ENCODE measurements around the gene HMGCS2.

HMGCS2 gene

DNA sequence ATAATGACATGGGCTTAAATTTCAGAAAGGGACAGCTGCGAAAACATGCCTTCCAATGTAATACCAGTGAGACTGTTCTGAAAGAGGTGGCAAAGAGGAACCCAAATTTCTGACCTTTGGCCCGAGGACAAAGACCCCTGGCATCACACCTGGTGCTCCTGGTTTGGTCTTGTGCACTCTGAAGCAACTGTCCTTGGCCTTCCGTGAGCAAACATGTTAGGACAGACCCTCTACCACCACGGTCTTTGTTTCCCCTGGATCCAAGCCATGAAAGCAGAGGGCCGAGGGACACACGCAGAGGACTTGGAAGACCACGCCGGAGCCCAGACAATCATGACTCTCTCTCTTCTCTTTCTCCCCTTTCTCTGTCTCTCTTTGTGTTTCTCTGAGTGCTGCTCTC is 36.5 kb upstream of the HMGCS2 start:
- H3K9me3 ChIP-seq (ENCODE audit: control insufficient read depth, low read depth, low read length), result no peaks in the 10 kb centered on the region
- H3K4me1 ChIP-seq (ENCODE audit: control insufficient read depth, low read depth, low read length), result no peaks in the 10 kb centered on the region
- no peaks in the 10 kb centered on the region for H3K27me3 ChIP-seq (ENCODE audit: control insufficient read depth, insufficient read depth, low read length)
- H3K4me3 ChIP-seq (ENCODE audit: low read length), result no peak overlapping the region
- no peaks in the 10 kb centered on the region for H3K36me3 ChIP-seq (ENCODE audit: control insufficient read depth, low read depth, low read length)
- no peak overlapping the region for H3K9ac ChIP-seq (ENCODE audit: low read length)
- H3K27ac ChIP-seq (ENCODE audit: low read length), result no peak overlapping the region

GRCh38 chr1:119799599-119800177 is 31.0 kb upstream of the HMGCS2 start:
- H3K9ac ChIP-seq (ENCODE audit: low read length), result no peak overlapping the region
- H3K9me3 ChIP-seq (ENCODE audit: control insufficient read depth, low read depth, low read length), result no peaks in the 10 kb centered on the region
- H3K4me1 ChIP-seq (ENCODE audit: control insufficient read depth, low read depth, low read length), result no peaks in the 10 kb centered on the region
- no peaks in the 10 kb centered on the region for H3K36me3 ChIP-seq (ENCODE audit: control insufficient read depth, low read depth, low read length)
- no peak overlapping the region for H3K4me3 ChIP-seq (ENCODE audit: low read length)
- H3K27ac ChIP-seq (ENCODE audit: low read length), result no peak overlapping the region
- no peaks in the 10 kb centered on the region for H3K27me3 ChIP-seq (ENCODE audit: control insufficient read depth, insufficient read depth, low read length)

- Histone ChIP-seq H3K36me3 (ENCODE audit: control insufficient read depth, low read depth, low read length) (no peaks in the 10 kb centered on the region), H3K4me1 (ENCODE audit: control insufficient read depth, low read depth, low read length) (no peaks in the 10 kb centered on the region), H3K9me3 (ENCODE audit: control insufficient read depth, low read depth, low read length) (no peaks in the 10 kb centered on the region), H3K27ac (ENCODE audit: low read length) (no peak overlapping the region), H3K27me3 (ENCODE audit: control insufficient read depth, insufficient read depth, low read length) (no peaks in the 10 kb centered on the region), H3K9ac (ENCODE audit: low read length) (no peak overlapping the region), H3K4me3 (ENCODE audit: low read length) (no peak overlapping the region)
Measured at GRCh38 chr1:119799003-119799402, 30.3 kb upstream of the HMGCS2 start.

DNA sequence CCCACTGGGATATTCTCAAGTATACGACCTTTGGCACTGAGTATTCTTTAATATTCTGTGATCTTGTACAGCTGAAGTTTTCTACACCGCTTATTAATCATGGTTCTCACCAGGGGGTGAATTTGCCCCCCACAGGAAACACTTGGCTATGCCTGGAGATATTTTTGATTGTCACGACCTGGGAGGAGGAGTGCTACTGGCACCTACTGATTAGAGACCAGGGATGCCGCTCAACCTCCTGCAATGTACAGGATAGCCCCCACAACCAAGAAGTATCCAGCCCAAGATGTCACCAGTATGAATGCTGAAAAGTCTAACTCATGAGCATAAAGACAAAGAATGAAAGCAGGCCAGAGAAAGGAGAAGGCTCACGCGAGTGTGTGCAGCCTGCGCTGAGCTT is 28.9 kb upstream of the HMGCS2 start:
- Histone ChIP-seq H3K9me3 (ENCODE audit: control insufficient read depth, low read depth, low read length) (no peaks in the 10 kb centered on the region), H3K27me3 (ENCODE audit: control insufficient read depth, insufficient read depth, low read length) (no peaks in the 10 kb centered on the region), H3K36me3 (ENCODE audit: control insufficient read depth, low read depth, low read length) (no peaks in the 10 kb centered on the region), H3K9ac (ENCODE audit: low read length) (no peak overlapping the region), H3K4me3 (ENCODE audit: low read length) (no peak overlapping the region), H3K4me1 (ENCODE audit: control insufficient read depth, low read depth, low read length) (no peaks in the 10 kb centered on the region), H3K27ac (ENCODE audit: low read length) (no peak overlapping the region)

DNA sequence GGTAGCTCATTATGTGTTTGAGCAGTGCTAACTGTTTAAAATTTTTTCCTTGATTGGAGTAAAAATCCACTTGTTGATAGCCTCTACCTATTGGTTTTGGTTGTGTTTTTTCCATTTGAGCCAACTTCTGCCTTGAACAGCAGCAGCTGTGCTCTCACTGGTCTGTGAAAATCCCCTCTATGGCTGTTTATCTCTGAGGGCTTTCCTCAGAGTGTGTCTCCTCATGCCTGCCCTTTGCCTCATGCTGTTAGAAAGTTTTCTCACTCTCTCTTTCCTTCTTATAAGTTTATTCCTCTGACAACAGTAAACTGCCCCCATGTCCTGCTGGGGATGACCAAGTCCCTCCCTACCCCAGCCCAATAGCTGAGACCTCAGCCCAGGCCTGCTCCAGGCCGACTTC is 28.5 kb upstream of the HMGCS2 start:
- no peak overlapping the region for H3K9ac ChIP-seq (ENCODE audit: low read length)

DNA sequence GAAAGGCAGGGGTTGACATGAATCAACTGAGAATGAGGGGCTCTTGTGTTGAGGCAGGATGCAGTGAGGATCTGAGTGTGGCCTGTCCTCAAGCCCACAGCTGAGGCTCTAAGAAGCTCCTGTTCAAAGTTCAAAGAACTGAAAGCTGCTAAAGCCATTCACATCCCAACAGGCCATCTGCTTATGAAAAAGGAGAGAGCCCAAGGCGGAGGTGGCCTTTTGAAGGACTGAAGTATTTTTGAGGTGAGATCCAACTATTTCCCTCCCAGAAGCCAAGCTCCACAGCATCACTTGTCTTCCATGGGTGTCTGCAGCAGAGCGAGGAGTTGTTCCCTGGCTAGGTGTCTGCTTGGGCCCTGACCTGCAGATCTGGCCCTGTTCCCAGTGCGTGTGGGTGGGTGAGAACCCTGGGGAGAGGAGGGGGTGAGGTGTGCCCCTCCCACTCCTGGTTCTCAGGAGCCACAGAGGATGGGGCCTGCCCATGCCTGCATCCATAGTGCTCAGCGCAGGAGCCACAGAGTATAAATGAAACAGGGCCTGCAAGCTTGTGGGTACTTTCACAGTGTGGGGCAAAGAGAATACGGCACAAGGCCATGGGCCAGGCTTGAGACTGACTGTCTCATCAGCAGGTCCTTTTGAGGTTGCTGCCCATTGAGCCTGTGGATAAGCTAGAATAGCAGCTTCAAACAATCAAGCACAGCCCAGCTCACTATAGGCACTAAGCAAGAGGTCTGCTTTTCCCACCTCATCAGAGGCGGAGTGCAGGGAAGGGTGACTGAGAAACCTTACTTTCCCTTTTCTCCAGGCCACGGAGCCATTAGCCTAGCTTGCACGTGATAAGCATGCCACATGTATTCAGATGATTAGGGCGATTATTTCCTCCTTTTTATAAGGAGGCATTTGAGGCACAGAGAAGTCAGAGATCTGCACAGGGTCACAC is 26.8 kb upstream of the HMGCS2 start:
- H3K9me3 ChIP-seq (ENCODE audit: control insufficient read depth, low read depth, low read length), result no peaks in the 10 kb centered on the region
- no peak overlapping the region for H3K9ac ChIP-seq (ENCODE audit: low read length)
- no peaks in the 10 kb centered on the region for H3K27me3 ChIP-seq (ENCODE audit: control insufficient read depth, insufficient read depth, low read length)
- H3K27ac ChIP-seq (ENCODE audit: low read length), result no peak overlapping the region
- H3K4me3 ChIP-seq (ENCODE audit: low read length), result no peak overlapping the region
- no peaks in the 10 kb centered on the region for H3K36me3 ChIP-seq (ENCODE audit: control insufficient read depth, low read depth, low read length)
- no peaks in the 10 kb centered on the region for H3K4me1 ChIP-seq (ENCODE audit: control insufficient read depth, low read depth, low read length)

More for the DNA sequence above, 28.5 kb upstream of the HMGCS2 start:
- no peaks in the 10 kb centered on the region for H3K27me3 ChIP-seq (ENCODE audit: control insufficient read depth, insufficient read depth, low read length)
- H3K36me3 ChIP-seq (ENCODE audit: control insufficient read depth, low read depth, low read length), result no peaks in the 10 kb centered on the region
- H3K4me1 ChIP-seq (ENCODE audit: control insufficient read depth, low read depth, low read length), result no peaks in the 10 kb centered on the region
- H3K9me3 ChIP-seq (ENCODE audit: control insufficient read depth, low read depth, low read length), result no peaks in the 10 kb centered on the region
- no peak overlapping the region for H3K27ac ChIP-seq (ENCODE audit: low read length)
- H3K4me3 ChIP-seq (ENCODE audit: low read length), result no peak overlapping the region

DNA sequence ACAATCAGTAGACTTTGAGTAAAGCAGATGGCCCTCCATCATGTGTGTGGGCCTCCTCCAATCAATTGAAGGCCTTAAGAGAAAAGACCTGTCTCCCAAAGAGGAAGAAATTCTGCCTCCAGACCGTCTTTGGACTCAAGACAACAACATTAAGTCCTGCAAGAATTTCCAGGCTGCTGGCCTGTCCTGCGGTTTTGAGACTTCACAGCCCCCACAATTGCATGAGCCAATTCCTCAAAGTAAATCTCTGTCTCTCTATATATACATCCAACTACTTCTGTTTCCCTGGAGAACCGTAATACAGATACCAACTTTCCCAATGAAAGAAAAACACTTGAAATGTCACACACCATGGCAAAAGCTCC is 26.2 kb upstream of the HMGCS2 start:
- no peak overlapping the region for H3K9ac ChIP-seq (ENCODE audit: low read length)
- no peak overlapping the region for H3K27ac ChIP-seq (ENCODE audit: low read length)
- no peaks in the 10 kb centered on the region for H3K9me3 ChIP-seq (ENCODE audit: control insufficient read depth, low read depth, low read length)
- no peak overlapping the region for H3K4me3 ChIP-seq (ENCODE audit: low read length)
- H3K27me3 ChIP-seq (ENCODE audit: control insufficient read depth, insufficient read depth, low read length), result no peaks in the 10 kb centered on the region
- no peaks in the 10 kb centered on the region for H3K36me3 ChIP-seq (ENCODE audit: control insufficient read depth, low read depth, low read length)
- H3K4me1 ChIP-seq (ENCODE audit: control insufficient read depth, low read depth, low read length), result no peaks in the 10 kb centered on the region

GRCh38 chr1:119794230-119794875 is 25.6 kb upstream of the HMGCS2 start:
- no peaks in the 10 kb centered on the region for H3K36me3 ChIP-seq (ENCODE audit: control insufficient read depth, low read depth, low read length)
- no peaks in the 10 kb centered on the region for H3K27me3 ChIP-seq (ENCODE audit: control insufficient read depth, insufficient read depth, low read length)
- H3K4me3 ChIP-seq (ENCODE audit: low read length), result no peak overlapping the region
- no peak overlapping the region for H3K27ac ChIP-seq (ENCODE audit: low read length)
- no peak overlapping the region for H3K9ac ChIP-seq (ENCODE audit: low read length)
- no peaks in the 10 kb centered on the region for H3K4me1 ChIP-seq (ENCODE audit: control insufficient read depth, low read depth, low read length)
- H3K9me3 ChIP-seq (ENCODE audit: control insufficient read depth, low read depth, low read length), result no peaks in the 10 kb centered on the region

DNA sequence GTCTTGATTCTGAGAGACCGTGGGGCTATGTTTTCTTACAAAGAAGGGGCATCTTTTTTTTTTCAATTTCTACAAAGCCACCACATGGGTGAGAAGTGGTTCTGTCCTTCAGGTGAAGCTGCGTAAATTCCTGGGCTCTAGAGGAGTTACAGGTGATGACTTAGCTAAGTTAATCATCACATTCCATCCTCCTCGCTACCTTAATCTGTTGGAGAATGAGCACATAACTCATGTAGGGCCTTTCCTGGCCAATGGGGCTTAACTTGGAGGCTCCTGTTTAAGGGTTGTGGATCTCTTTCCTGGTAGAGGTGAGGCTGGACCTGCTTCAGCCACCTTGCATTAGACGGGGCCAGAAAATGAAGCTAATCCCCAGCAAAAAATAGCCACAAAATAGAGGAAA is 22.7 kb upstream of the HMGCS2 start:
- H3K9ac ChIP-seq (ENCODE audit: low read length), result no peak overlapping the region
- H3K4me1 ChIP-seq (ENCODE audit: control insufficient read depth, low read depth, low read length), result no peaks in the 10 kb centered on the region
- no peak overlapping the region for H3K4me3 ChIP-seq (ENCODE audit: low read length)
- H3K27me3 ChIP-seq (ENCODE audit: control insufficient read depth, insufficient read depth, low read length), result no peaks in the 10 kb centered on the region
- H3K9me3 ChIP-seq (ENCODE audit: control insufficient read depth, low read depth, low read length), result no peaks in the 10 kb centered on the region
- H3K27ac ChIP-seq (ENCODE audit: low read length), result no peak overlapping the region
- H3K36me3 ChIP-seq (ENCODE audit: control insufficient read depth, low read depth, low read length), result no peaks in the 10 kb centered on the region

- Histone ChIP-seq H3K9ac (ENCODE audit: low read length) (no peak overlapping the region), H3K27me3 (ENCODE audit: control insufficient read depth, insufficient read depth, low read length) (no peaks in the 10 kb centered on the region), H3K4me3 (ENCODE audit: low read length) (no peak overlapping the region), H3K4me1 (ENCODE audit: control insufficient read depth, low read depth, low read length) (no peaks in the 10 kb centered on the region), H3K9me3 (ENCODE audit: control insufficient read depth, low read depth, low read length) (no peaks in the 10 kb centered on the region), H3K27ac (ENCODE audit: low read length) (no peak overlapping the region), H3K36me3 (ENCODE audit: control insufficient read depth, low read depth, low read length) (no peaks in the 10 kb centered on the region)
Measured at GRCh38 chr1:119790451-119791198, 21.9 kb upstream of the HMGCS2 start.

- Histone ChIP-seq H3K9ac (ENCODE audit: low read length) (no peak overlapping the region), H3K9me3 (ENCODE audit: control insufficient read depth, low read depth, low read length) (no peaks in the 10 kb centered on the region), H3K27me3 (ENCODE audit: control insufficient read depth, insufficient read depth, low read length) (no peaks in the 10 kb centered on the region), H3K4me1 (ENCODE audit: control insufficient read depth, low read depth, low read length) (no peaks in the 10 kb centered on the region), H3K27ac (ENCODE audit: low read length) (no peak overlapping the region), H3K4me3 (ENCODE audit: low read length) (no peak overlapping the region), H3K36me3 (ENCODE audit: control insufficient read depth, low read depth, low read length) (no peaks in the 10 kb centered on the region)
Measured at GRCh38 chr1:119787776-119788175, 19.1 kb upstream of the HMGCS2 start.

Data from iPS-18a (cell line).